SK-N-SH treated with all-trans-retinoic acid at 6 μM for 48 hours (cell line): ENCODE results near the gene AKR1D1.

ENCODE experiments used
- ATAC-seq: fragments of 200-7000 bp; cut with Tn5 transposase; 3 replicates; pipeline ENCODE4 v1.9.1; 2020; ENCODE audit warnings: mild to moderate bottlenecking, moderate library complexity
- ARNTL ChIP-seq: fragments of 450-650 bp; formaldehyde crosslinking; IDR thresholded peaks from 2 replicates; pipeline ENCODE4 v1.5.0; 2020; ENCODE audit warnings: low read depth, mild to moderate bottlenecking, moderate library complexity, borderline replicate concordance
- BACH2 ChIP-seq: fragments of 250-450 bp; sonication (Bioruptor Pico); IDR thresholded peaks from 2 replicates; pipeline ENCODE4 v1.9.0; 2021; ENCODE audit warnings: mild to moderate bottlenecking, borderline replicate concordance
- ESRRG ChIP-seq: fragments of 250-450 bp; sonication (Bioruptor Pico); IDR thresholded peaks from 2 replicates; pipeline ENCODE4 v1.6.1; 2021; ENCODE audit warnings: mild to moderate bottlenecking
- GLIS3 ChIP-seq: fragments of 250-450 bp; sonication (Bioruptor Pico); IDR thresholded peaks from 2 replicates; pipeline ENCODE4 v1.5.0; 2020; ENCODE audit warnings: mild to moderate bottlenecking, moderate library complexity
- RARB ChIP-seq: fragments of 250-450 bp; sonication (Bioruptor Pico); IDR thresholded peaks from 2 replicates; pipeline ENCODE4 v1.8.0; 2021; ENCODE audit warnings: mild to moderate bottlenecking, moderate library complexity
- SNAI2 ChIP-seq: fragments of 250-450 bp; sonication (Bioruptor Pico); IDR thresholded peaks from 2 replicates; pipeline ENCODE4 v1.5.0; 2020; ENCODE audit warnings: mild to moderate bottlenecking, moderate library complexity
- ZC3H10 ChIP-seq: fragments of 250-450 bp; sonication (Bioruptor Pico); IDR thresholded peaks from 2 replicates; pipeline ENCODE4 v1.5.1; 2021; ENCODE audit warnings: mild to moderate bottlenecking, moderate library complexity
- ZNF565 ChIP-seq: fragments of 450-650 bp; formaldehyde crosslinking; conservative IDR thresholded peaks from 2 replicates; pipeline ENCODE4 v1.5.0; 2020; ENCODE audit warnings: low read depth, mild to moderate bottlenecking, moderate library complexity
- ZNF8 ChIP-seq: fragments of 450-650 bp; formaldehyde crosslinking; IDR thresholded peaks from 2 replicates; pipeline ENCODE4 v1.5.0; 2020; ENCODE audit warnings: mild to moderate bottlenecking, moderate library complexity
- TF ChIP-seq, protein P1 (sequence below): fragments of 250-450 bp; sonication (Bioruptor Pico); IDR thresholded peaks from 2 replicates; pipeline ENCODE4 v1.8.0; 2021; ENCODE audit warnings: low read depth, mild to moderate bottlenecking, moderate library complexity, borderline replicate concordance
- TF ChIP-seq, protein P2 (sequence below): fragments of 250-450 bp; sonication (Bioruptor Pico); IDR thresholded peaks from 2 replicates; pipeline ENCODE4 v1.5.1; 2021; ENCODE audit warnings: mild to moderate bottlenecking, moderate library complexity
- TF ChIP-seq, protein P3 (sequence below): fragments of 250-450 bp; sonication (Bioruptor Pico); IDR thresholded peaks from 2 replicates; pipeline ENCODE4 v1.5.0; 2020; ENCODE audit warnings: mild to moderate bottlenecking, moderate library complexity
- TF ChIP-seq, protein P4 (sequence below): fragments of 250-450 bp; sonication (Bioruptor Pico); IDR thresholded peaks from 2 replicates; pipeline ENCODE4 v1.5.1; 2020; ENCODE audit warnings: low read depth, mild to moderate bottlenecking, moderate library complexity
- TF ChIP-seq, protein P5 (sequence below): fragments of 250-450 bp; sonication (Bioruptor Pico); IDR thresholded peaks from 2 replicates; pipeline ENCODE4 v1.8.0; 2020; ENCODE audit warnings: mild to moderate bottlenecking, moderate library complexity, borderline replicate concordance

The AKR1D1 gene

DNA sequence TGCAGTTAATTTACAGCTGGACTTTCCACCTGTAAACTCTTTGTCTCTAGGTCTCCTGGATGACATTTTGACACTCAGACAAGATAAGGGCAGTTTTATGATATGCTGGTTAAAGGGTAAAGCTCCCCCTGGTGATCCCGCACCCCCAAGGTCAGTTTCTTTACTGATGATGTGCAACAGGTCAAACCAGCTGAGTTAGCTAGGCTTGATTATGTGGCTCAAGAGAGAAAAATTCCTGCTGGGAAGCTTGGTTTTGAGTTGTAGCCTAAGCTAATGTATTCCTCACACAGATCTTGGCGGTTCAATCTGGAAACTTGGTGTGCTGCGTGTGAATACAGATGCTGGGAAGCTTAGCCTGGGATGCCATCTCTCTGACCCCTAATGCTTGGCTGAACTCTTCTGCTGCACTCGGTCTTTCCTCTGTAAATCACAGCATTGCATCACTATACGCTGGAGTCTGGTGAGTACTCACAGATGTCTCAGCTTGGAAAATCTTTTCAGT, 11.4 kb upstream of the AKR1D1 start:
- TF ChIP-seq, protein P1, sequence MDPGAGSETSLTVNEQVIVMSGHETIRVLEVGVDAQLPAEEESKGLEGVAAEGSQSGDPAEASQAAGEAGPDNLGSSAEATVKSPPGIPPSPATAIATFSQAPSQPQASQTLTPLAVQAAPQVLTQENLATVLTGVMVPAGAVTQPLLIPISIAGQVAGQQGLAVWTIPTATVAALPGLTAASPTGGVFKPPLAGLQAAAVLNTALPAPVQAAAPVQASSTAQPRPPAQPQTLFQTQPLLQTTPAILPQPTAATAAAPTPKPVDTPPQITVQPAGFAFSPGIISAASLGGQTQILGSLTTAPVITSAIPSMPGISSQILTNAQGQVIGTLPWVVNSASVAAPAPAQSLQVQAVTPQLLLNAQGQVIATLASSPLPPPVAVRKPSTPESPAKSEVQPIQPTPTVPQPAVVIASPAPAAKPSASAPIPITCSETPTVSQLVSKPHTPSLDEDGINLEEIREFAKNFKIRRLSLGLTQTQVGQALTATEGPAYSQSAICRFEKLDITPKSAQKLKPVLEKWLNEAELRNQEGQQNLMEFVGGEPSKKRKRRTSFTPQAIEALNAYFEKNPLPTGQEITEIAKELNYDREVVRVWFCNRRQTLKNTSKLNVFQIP (CRISPR knock-in tag), result no peak
- TF ChIP-seq ZNF8 (CRISPR knock-in tag) (no peak), SNAI2 (CRISPR knock-in tag) (no peak), ZNF565 (CRISPR knock-in tag) (no peak), ZC3H10 (no peak), RARB (CRISPR knock-in tag) (no peak), BACH2 (CRISPR knock-in tag) (no peak)
- TF ChIP-seq, protein P2, sequence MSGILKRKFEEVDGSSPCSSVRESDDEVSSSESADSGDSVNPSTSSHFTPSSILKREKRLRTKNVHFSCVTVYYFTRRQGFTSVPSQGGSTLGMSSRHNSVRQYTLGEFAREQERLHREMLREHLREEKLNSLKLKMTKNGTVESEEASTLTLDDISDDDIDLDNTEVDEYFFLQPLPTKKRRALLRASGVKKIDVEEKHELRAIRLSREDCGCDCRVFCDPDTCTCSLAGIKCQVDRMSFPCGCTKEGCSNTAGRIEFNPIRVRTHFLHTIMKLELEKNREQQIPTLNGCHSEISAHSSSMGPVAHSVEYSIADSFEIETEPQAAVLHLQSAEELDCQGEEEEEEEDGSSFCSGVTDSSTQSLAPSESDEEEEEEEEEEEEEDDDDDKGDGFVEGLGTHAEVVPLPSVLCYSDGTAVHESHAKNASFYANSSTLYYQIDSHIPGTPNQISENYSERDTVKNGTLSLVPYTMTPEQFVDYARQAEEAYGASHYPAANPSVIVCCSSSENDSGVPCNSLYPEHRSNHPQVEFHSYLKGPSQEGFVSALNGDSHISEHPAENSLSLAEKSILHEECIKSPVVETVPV (CRISPR knock-in tag), result no peak
- TF ChIP-seq, protein P3, sequence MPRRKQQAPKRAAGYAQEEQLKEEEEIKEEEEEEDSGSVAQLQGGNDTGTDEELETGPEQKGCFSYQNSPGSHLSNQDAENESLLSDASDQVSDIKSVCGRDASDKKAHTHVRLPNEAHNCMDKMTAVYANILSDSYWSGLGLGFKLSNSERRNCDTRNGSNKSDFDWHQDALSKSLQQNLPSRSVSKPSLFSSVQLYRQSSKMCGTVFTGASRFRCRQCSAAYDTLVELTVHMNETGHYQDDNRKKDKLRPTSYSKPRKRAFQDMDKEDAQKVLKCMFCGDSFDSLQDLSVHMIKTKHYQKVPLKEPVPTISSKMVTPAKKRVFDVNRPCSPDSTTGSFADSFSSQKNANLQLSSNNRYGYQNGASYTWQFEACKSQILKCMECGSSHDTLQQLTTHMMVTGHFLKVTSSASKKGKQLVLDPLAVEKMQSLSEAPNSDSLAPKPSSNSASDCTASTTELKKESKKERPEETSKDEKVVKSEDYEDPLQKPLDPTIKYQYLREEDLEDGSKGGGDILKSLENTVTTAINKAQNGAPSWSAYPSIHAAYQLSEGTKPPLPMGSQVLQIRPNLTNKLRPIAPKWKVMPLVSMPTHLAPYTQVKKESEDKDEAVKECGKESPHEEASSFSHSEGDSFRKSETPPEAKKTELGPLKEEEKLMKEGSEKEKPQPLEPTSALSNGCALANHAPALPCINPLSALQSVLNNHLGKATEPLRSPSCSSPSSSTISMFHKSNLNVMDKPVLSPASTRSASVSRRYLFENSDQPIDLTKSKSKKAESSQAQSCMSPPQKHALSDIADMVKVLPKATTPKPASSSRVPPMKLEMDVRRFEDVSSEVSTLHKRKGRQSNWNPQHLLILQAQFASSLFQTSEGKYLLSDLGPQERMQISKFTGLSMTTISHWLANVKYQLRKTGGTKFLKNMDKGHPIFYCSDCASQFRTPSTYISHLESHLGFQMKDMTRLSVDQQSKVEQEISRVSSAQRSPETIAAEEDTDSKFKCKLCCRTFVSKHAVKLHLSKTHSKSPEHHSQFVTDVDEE (CRISPR knock-in tag), result no peak
- TF ChIP-seq, protein P4, sequence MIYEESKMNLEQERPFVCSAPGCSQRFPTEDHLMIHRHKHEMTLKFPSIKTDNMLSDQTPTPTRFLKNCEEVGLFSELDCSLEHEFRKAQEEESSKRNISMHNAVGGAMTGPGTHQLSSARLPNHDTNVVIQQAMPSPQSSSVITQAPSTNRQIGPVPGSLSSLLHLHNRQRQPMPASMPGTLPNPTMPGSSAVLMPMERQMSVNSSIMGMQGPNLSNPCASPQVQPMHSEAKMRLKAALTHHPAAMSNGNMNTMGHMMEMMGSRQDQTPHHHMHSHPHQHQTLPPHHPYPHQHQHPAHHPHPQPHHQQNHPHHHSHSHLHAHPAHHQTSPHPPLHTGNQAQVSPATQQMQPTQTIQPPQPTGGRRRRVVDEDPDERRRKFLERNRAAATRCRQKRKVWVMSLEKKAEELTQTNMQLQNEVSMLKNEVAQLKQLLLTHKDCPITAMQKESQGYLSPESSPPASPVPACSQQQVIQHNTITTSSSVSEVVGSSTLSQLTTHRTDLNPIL (CRISPR knock-in tag), result no peak
- no peak for ATAC-seq

DNA sequence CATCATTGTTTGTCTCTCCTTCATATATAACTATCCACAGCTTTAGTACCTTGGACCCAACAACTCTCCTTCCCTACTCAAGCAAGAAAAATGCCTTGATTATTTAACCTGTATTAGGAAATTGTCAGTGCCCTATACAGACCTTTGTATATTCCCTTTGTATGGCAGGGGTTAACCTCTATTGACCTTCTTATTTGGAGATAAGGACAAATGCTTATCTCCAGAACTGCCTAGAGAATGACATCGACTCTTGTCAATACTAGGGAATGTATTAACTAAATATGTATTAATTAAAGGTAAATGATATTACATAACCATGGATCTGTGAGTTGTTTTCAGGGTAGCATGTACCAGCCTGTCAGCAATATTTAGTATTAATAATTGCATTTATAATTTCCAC, 10.4 kb upstream of the AKR1D1 start:
- ATAC-seq, result no peak
- TF ChIP-seq, protein P4 (CRISPR knock-in tag), result no peak
- TF ChIP-seq, protein P1 (CRISPR knock-in tag), result no peak
- TF ChIP-seq, protein P5, sequence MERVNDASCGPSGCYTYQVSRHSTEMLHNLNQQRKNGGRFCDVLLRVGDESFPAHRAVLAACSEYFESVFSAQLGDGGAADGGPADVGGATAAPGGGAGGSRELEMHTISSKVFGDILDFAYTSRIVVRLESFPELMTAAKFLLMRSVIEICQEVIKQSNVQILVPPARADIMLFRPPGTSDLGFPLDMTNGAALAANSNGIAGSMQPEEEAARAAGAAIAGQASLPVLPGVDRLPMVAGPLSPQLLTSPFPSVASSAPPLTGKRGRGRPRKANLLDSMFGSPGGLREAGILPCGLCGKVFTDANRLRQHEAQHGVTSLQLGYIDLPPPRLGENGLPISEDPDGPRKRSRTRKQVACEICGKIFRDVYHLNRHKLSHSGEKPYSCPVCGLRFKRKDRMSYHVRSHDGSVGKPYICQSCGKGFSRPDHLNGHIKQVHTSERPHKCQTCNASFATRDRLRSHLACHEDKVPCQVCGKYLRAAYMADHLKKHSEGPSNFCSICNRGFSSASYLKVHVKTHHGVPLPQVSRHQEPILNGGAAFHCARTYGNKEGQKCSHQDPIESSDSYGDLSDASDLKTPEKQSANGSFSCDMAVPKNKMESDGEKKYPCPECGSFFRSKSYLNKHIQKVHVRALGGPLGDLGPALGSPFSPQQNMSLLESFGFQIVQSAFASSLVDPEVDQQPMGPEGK, result no peak
- TF ChIP-seq ZC3H10 (no peak), SNAI2 (CRISPR knock-in tag) (no peak)
- TF ChIP-seq, protein P2 (CRISPR knock-in tag), result no peak

DNA sequence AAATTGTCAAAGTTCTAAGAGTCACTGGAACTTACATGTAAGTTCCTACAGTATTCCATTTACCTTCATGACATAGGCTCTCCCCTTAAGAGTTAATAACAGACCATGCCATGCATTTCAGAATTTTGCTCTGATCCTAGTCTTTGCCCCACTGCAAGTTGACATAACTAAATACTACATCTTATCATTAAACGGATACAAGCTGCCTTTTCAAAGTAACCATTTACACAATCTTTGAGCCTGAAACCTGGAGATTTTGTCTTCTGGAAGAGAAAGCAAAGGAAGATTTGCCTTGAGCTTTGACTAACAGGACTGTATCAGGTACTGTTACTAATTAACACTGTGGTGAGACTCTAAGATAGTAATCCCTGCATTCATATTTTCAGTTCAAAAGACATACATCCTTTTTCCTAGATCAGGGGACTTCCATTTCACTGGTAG, 9.3 kb upstream of the AKR1D1 start:
- TF ChIP-seq ARNTL (CRISPR knock-in tag), result no peak
- TF ChIP-seq RARB (CRISPR knock-in tag), result no peak
- TF ChIP-seq, protein P4 (CRISPR knock-in tag), result no peak
- no peak for TF ChIP-seq ZC3H10
- no peak for TF ChIP-seq ZNF565 (CRISPR knock-in tag)
- TF ChIP-seq, protein P5, result no peak
- TF ChIP-seq BACH2 (CRISPR knock-in tag), result no peak
- TF ChIP-seq ESRRG (CRISPR knock-in tag), result no peak
- no peak for TF ChIP-seq GLIS3 (CRISPR knock-in tag)
- no peak for TF ChIP-seq SNAI2 (CRISPR knock-in tag)
- no peak for ATAC-seq
